Coronary artery (tissue), 2 donors: ENCODE data around the gene TAS2R60.
"Not testable (repeated sequence)": the region's sequence is repeated elsewhere in the genome, so short reads cannot be mapped to it uniquely, and the experiment has no call there.

Experiments used
- DNase-seq: peaks from one replicate; pipeline ENCODE4 v3.0.0-alpha.2; 2017; ENCODE audit warnings: low spot score
- H3K27ac ChIP-seq, 2 donors: fragments of 200-600 bp; sonication (generic); one replicate each; pipeline ENCODE4 v1.5.1; 2016 to 2019
- H3K4me3 ChIP-seq: fragments of 200-600 bp; sonication (generic); 2 replicates; pipeline ENCODE4 v1.5.1; 2016; ENCODE audit warnings: mild to moderate bottlenecking, moderate library complexity
- CTCF ChIP-seq: fragments of 200-600 bp; sonication (generic); IDR thresholded peaks from one replicate; pipeline ENCODE4 v1.5.1; 2019; ENCODE audit warnings: antibody characterized with exemption

The TAS2R60 gene

GRCh38 chr7:143422033-143422432 is 21.2 kb upstream of the TAS2R60 start:
- Histone ChIP-seq H3K27ac (no peak overlapping the region), H3K4me3 (no peak overlapping the region)
- no peak for TF ChIP-seq CTCF
- DNase-seq = no peak

- not testable (repeated sequence) for H3K4me3 ChIP-seq
Measured at GRCh38 chr7:143424476-143424875, 18.8 kb upstream of the TAS2R60 start.

GRCh38 chr7:143426479-143427142 is 16.6 kb upstream of the TAS2R60 start:
- no peak overlapping the region for H3K4me3 ChIP-seq
- TF ChIP-seq CTCF = no peak
- DNase-seq = no peak
- no peak overlapping the region for H3K27ac ChIP-seq

More at GRCh38 chr7:143424476-143424875, 18.8 kb upstream of the TAS2R60 start:
- not testable (repeated sequence) for DNase-seq, H3K27ac ChIP-seq

GRCh38 chr7:143429770-143430698 is 13.2 kb upstream of the TAS2R60 start:
- no peak for DNase-seq
- no peak overlapping the region for H3K27ac ChIP-seq
- TF ChIP-seq CTCF = no peak
- no peak overlapping the region for H3K4me3 ChIP-seq

- Histone ChIP-seq H3K4me3 (no peak overlapping the region), H3K27ac (no peak overlapping the region)
- DNase-seq = no peak
- TF ChIP-seq CTCF = no peak
Measured at GRCh38 chr7:143431109-143431508, 12.1 kb upstream of the TAS2R60 start.

GRCh38 chr7:143433759-143434158 is 9.5 kb upstream of the TAS2R60 start:
- Histone ChIP-seq H3K4me3 (no peak overlapping the region), H3K27ac (no peak overlapping the region)
- no peak for TF ChIP-seq CTCF
- DNase-seq = no peak

- Histone ChIP-seq H3K27ac (no peak overlapping the region), H3K4me3 (no peak overlapping the region)
- TF ChIP-seq CTCF = no peak
- no peak for DNase-seq
Measured at GRCh38 chr7:143434660-143435059, 8.6 kb upstream of the TAS2R60 start.
